Panc1 (cell line): ENCODE data around the gene SLC11A1.

Experiments used
- CTCF ChIP-seq: fragments of 450-650 bp; IDR thresholded peaks from 2 replicates; pipeline ENCODE4 v1.5.1; 2017; ENCODE audit warnings: mild to moderate bottlenecking
- POLR2AphosphoS5 ChIP-seq: IDR thresholded peaks from 2 replicates; pipeline ENCODE4 v1.6.1; 2012; ENCODE audit warnings: mild to moderate bottlenecking, low read depth, low read length, moderate library complexity
- SIN3A ChIP-seq: IDR thresholded peaks from 2 replicates; pipeline ENCODE4 v1.6.1; 2012; ENCODE audit warnings: low read depth, mild to moderate bottlenecking, low read length, moderate library complexity, borderline replicate concordance; ENCODE audit not compliant: insufficient read depth

GRCh38 chr2:218344755-218345417 is 37.2 kb upstream of the SLC11A1 start:
- TF ChIP-seq POLR2AphosphoS5 (no peak), SIN3A (no peak), CTCF (no peak)
